IPS-20b (cell line): ENCODE results near the gene PLPPR1.
"Not testable (repeated sequence)": the region's sequence is repeated elsewhere in the genome, so short reads cannot be mapped to it uniquely, and the experiment has no call there.

Source experiments
- H3K27ac ChIP-seq: one replicate; pipeline ENCODE4 v1.5.1; 2013; ENCODE audit warnings: low read length
- H3K27me3 ChIP-seq: 2 replicates; pipeline ENCODE4 v1.6.1; 2013; ENCODE audit warnings: mild to moderate bottlenecking, low read length, inconsistent platforms; ENCODE audit not compliant: insufficient read depth
- H3K36me3 ChIP-seq: 2 replicates; pipeline ENCODE4 v1.6.1; 2013; ENCODE audit warnings: low read depth, mild to moderate bottlenecking, inconsistent platforms, low read length, moderate library complexity; ENCODE audit not compliant: insufficient read depth
- H3K4me1 ChIP-seq: 2 replicates; pipeline ENCODE4 v1.6.1; 2013; ENCODE audit warnings: mild to moderate bottlenecking, control low read depth, inconsistent platforms, low read length, moderate library complexity; ENCODE audit not compliant: insufficient read depth
- H3K4me3 ChIP-seq: 2 replicates; pipeline ENCODE4 v1.5.1; 2013; ENCODE audit warnings: mild to moderate bottlenecking, low read length, inconsistent platforms
- H3K9ac ChIP-seq: 2 replicates; pipeline ENCODE4 v1.6.1; 2013; ENCODE audit warnings: low read depth, mild to moderate bottlenecking, inconsistent platforms, low read length, moderate library complexity
- H3K9me3 ChIP-seq: 2 replicates; pipeline ENCODE4 v1.6.1; 2013; ENCODE audit warnings: mild to moderate bottlenecking, low read depth, low read length, inconsistent platforms; ENCODE audit not compliant: insufficient read depth

PLPPR1 gene

GRCh38 chr9:101309139-101309538 lies 280.6 kb downstream of the PLPPR1 start:
- Histone ChIP-seq H3K27ac (no peak overlapping the region), H3K4me3 (no peak overlapping the region), H3K4me1 (no peaks in the 10 kb centered on the region), H3K9ac (no peak overlapping the region), H3K36me3 (no peaks in the 10 kb centered on the region), H3K9me3 (no peaks in the 10 kb centered on the region), H3K27me3 (no peaks in the 10 kb centered on the region)

GRCh38 chr9:101311191-101311590 lies 282.7 kb downstream of the PLPPR1 start:
- H3K36me3 ChIP-seq, result no peaks in the 10 kb centered on the region
- no peaks in the 10 kb centered on the region for H3K9me3 ChIP-seq
- no peak overlapping the region for H3K9ac ChIP-seq
- H3K27me3 ChIP-seq, result no peaks in the 10 kb centered on the region
- H3K4me3 ChIP-seq, result no peak overlapping the region
- no peaks in the 10 kb centered on the region for H3K4me1 ChIP-seq
- no peak overlapping the region for H3K27ac ChIP-seq

- Histone ChIP-seq H3K4me3 (no peak overlapping the region), H3K27ac (no peak overlapping the region), H3K9ac (no peak overlapping the region), H3K4me1 (no peaks in the 10 kb centered on the region), H3K9me3 (no peaks in the 10 kb centered on the region), H3K27me3 (no peaks in the 10 kb centered on the region), H3K36me3 (no peaks in the 10 kb centered on the region)
Measured at GRCh38 chr9:101311758-101312420, 283.4 kb downstream of the PLPPR1 start.

GRCh38 chr9:101312661-101313060 lies 284.1 kb downstream of the PLPPR1 start:
- no peak overlapping the region for H3K27ac ChIP-seq
- no peaks in the 10 kb centered on the region for H3K4me1 ChIP-seq
- H3K27me3 ChIP-seq, result no peaks in the 10 kb centered on the region
- H3K4me3 ChIP-seq, result no peak overlapping the region
- H3K9ac ChIP-seq, result no peak overlapping the region
- no peaks in the 10 kb centered on the region for H3K9me3 ChIP-seq
- no peaks in the 10 kb centered on the region for H3K36me3 ChIP-seq

- Histone ChIP-seq H3K27me3 (no peaks in the 10 kb centered on the region), H3K4me3 (no peak overlapping the region), H3K36me3 (no peaks in the 10 kb centered on the region), H3K9ac (no peak overlapping the region), H3K4me1 (no peaks in the 10 kb centered on the region), H3K9me3 (no peaks in the 10 kb centered on the region), H3K27ac (no peak overlapping the region)
Measured at GRCh38 chr9:101315112-101315450, 286.6 kb downstream of the PLPPR1 start.

- no peak overlapping the region for H3K27ac ChIP-seq
- H3K4me1 ChIP-seq, result no peaks in the 10 kb centered on the region
- H3K4me3 ChIP-seq, result no peak overlapping the region
- no peak overlapping the region for H3K9ac ChIP-seq
- H3K36me3 ChIP-seq, result no peaks in the 10 kb centered on the region
- H3K9me3 ChIP-seq, result no peaks in the 10 kb centered on the region
- H3K27me3 ChIP-seq, result no peaks in the 10 kb centered on the region
Measured at GRCh38 chr9:101317735-101318134, 289.2 kb downstream of the PLPPR1 start.

- Histone ChIP-seq H3K9ac (no peak overlapping the region), H3K27me3 (no peaks in the 10 kb centered on the region), H3K4me1 (peaks cover 7% of the 10 kb centered on the region; the same call in 1 of the 2 replicates), H3K36me3 (no peaks in the 10 kb centered on the region), H3K9me3 (no peaks in the 10 kb centered on the region; the same call in 1 of the 2 replicates), H3K27ac (no peak overlapping the region), H3K4me3 (no peak overlapping the region)
Measured at GRCh38 chr9:101323129-101323528, 294.6 kb downstream of the PLPPR1 start.

GRCh38 chr9:101324245-101324804 lies 295.8 kb downstream of the PLPPR1 start:
- Histone ChIP-seq H3K27me3 (no peaks in the 10 kb centered on the region), H3K36me3 (no peaks in the 10 kb centered on the region), H3K9me3 (no peaks in the 10 kb centered on the region; the same call in 1 of the 2 replicates), H3K9ac (no peak overlapping the region), H3K4me3 (no peak overlapping the region), H3K27ac (no peak overlapping the region), H3K4me1 (peaks cover 7% of the 10 kb centered on the region; the same call in 1 of the 2 replicates)

GRCh38 chr9:101325053-101325452 lies 296.5 kb downstream of the PLPPR1 start:
- Histone ChIP-seq H3K9me3 (no peaks in the 10 kb centered on the region; the same call in 1 of the 2 replicates), H3K36me3 (no peaks in the 10 kb centered on the region), H3K27ac (no peak overlapping the region), H3K4me3 (no peak overlapping the region), H3K9ac (no peak overlapping the region), H3K4me1 (peaks cover 7% of the 10 kb centered on the region; the same call in 1 of the 2 replicates), H3K27me3 (no peaks in the 10 kb centered on the region)

GRCh38 chr9:101326035-101326434 lies 297.5 kb downstream of the PLPPR1 start:
- H3K9me3 ChIP-seq, result no peaks in the 10 kb centered on the region; the same call in 1 of the 2 replicates
- 0 out of 2 replicates have a peak overlapping the region, but pooled peaks have one; percentile 33 for H3K9ac ChIP-seq
- H3K36me3 ChIP-seq, result no peaks in the 10 kb centered on the region
- H3K27me3 ChIP-seq, result no peaks in the 10 kb centered on the region
- no peak overlapping the region for H3K4me3 ChIP-seq
- H3K27ac ChIP-seq, result no peak overlapping the region
- peaks cover 7% of the 10 kb centered on the region; the same call in 1 of the 2 replicates for H3K4me1 ChIP-seq

- Histone ChIP-seq H3K27ac (no peak overlapping the region), H3K9me3 (no peaks in the 10 kb centered on the region; the same call in 1 of the 2 replicates), H3K9ac (no peak overlapping the region), H3K36me3 (no peaks in the 10 kb centered on the region), H3K4me3 (no peak overlapping the region), H3K27me3 (no peaks in the 10 kb centered on the region), H3K4me1 (peaks cover 7% of the 10 kb centered on the region; the same call in 1 of the 2 replicates)
Measured at GRCh38 chr9:101326501-101326900, 298.0 kb downstream of the PLPPR1 start.

GRCh38 chr9:101327422-101327909 lies 298.9 kb downstream of the PLPPR1 start:
- H3K36me3 ChIP-seq, H3K27me3 ChIP-seq, H3K4me3 ChIP-seq, H3K27ac ChIP-seq, H3K9ac ChIP-seq, H3K4me1 ChIP-seq, H3K9me3 ChIP-seq: not testable (repeated sequence)
